HG03571 (cell line): ENCODE results near the gene SCAND1.
"Not testable (repeated sequence)": the region's sequence is repeated elsewhere in the genome, so short reads cannot be mapped to it uniquely, and the experiment has no call there.

Experiments used
- ATAC-seq: cut with Tn5 transposase; IDR thresholded peaks from one replicate; pipeline ENCODE4 v1.9.1; 2021; ENCODE audit not compliant: unreplicated experiment

SCAND1 gene

GRCh38 chr20:35954200-35954906 lies at the start of gene SCAND1:
TSS of gene SCAND1 (minus strand) at chr20:35954502. CDS start at chr20:35954284, 218 bp downstream.
- peak; percentile 85 for ATAC-seq

GRCh38 chr20:36004045-36004444 lies 49.7 kb upstream of the SCAND1 start:
- ATAC-seq: no peak

GRCh38 chr20:36002855-36003254 lies 48.6 kb upstream of the SCAND1 start:
- ATAC-seq: no peak

DNA sequence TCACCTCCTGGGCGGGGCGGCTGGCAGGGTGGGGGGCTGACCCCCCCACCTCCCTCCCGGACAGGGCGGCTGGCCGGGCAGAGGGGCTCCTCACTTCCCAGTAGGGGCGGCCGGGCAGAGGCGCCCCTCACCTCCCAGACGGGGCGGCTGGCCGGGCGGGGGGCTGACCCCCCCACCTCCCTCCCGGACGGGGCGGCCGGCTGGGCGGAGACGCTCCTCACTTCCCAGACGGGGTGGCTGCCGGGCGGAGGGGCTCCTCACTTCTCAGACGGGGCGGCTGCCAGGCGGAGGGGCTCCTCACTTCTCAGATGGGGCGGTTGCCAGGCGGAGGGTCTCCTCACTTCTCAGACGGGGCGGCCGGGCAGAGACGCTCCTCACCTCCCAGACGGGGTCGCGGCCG lies 47.0 kb upstream of the SCAND1 start:
- not testable (repeated sequence) for ATAC-seq

GRCh38 chr20:35996492-35996891 lies 42.2 kb upstream of the SCAND1 start:
- not testable (repeated sequence) for ATAC-seq

- ATAC-seq: no peak
These were observed 40.7 kb upstream of the SCAND1 start for GRCh38 chr20:35994994-35995453.

DNA sequence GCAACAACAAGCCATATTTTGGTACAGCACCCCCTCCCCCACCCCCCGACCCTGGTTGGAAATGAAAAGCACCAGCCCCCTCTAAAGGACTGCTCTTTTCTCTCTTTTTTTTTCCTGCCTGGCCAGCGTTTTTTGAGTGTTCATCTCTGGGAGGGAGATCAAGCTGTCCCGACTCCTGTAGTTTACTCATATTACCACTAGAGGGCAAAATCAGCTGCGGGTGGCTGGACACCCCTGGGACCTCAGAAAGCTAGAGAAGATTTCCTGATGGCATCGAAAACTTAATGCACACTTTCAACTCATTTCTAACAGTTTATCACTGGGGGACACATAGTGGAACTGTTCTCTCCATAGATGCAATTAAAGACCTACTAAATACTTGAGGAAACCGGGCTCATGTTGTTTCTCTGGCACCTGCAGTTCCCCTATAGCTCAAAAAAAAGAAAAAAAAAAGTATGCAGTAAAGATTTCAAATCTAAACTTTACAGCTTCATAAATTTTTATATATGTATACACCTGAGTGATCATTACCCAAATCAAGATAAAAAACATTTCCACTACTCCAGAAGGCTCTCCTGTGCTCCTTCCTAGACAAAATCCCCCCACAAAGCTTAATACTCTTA lies 38.5 kb upstream of the SCAND1 start:
- no peak for ATAC-seq

- no peak for ATAC-seq
These were observed 37.0 kb upstream of the SCAND1 start for GRCh38 chr20:35991142-35991771.

DNA sequence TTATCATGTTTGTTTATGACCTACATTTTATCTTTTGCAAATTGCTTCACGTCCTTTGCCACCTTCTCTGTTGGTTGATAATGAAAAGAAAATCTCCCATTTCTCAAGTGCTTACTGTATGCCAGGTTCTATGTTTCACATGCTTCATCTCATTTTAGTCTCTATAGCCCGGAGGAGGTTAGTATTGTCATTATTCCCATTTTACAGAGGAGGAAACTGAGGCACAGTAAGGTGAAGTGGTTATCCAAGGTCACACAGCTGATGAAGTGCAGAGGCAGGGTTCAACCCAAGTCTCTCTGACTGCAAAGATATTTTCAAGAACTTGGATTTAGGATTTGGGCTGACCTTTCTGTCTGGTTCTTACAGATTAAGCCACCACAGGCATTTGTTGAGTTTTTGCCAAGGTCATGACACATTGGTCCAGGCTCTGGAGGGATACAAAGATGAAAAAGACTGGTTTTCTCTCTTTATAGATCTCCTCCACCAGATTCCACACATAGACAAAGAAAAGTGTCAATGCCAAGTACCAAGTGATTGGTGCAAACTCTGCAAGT lies 34.7 kb upstream of the SCAND1 start:
- no peak for ATAC-seq

GRCh38 chr20:35985806-35986205 lies 31.5 kb upstream of the SCAND1 start:
- no peak for ATAC-seq

GRCh38 chr20:35984382-35984781 lies 30.1 kb upstream of the SCAND1 start:
- no peak for ATAC-seq

DNA sequence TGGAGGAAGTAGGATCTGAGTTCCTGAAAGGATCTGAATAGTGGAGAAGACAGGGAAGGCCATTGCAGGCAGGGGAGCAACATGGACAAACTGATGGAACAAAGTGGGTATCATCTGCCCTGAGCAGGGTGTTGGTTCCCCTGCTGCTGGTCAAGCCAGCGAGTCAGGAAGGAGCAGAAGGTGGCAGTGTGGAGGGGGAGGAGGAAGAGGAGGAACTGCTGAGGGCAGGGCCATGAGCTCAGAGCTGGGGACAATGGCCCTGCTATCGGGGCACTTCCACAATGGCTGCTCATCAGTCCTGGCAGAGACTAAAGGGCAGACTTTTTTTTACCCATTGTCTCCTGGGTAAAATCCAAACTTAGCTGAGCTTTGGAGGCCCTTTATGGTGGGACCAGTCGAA lies 27.7 kb upstream of the SCAND1 start:
- ATAC-seq: no peak

DNA sequence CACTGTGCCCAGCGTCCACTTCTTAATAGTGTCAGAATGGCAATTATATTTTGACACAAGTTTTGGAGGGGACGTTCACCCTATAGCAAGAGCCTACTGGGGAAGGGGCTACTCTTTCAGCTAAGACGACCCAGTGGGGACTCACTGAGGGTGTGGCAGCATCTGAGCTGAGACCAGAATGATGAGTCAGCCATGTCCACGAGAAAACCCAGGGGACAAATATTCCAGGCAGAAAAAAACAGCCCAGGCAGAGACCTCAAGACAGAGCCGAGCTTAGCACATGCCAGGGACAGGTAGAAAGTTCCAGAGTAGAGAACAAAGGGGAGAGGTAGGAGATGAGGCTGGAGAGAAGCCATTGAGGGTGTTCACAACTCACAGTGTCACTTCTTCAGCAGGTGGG lies 25.2 kb upstream of the SCAND1 start:
- ATAC-seq: no peak

DNA sequence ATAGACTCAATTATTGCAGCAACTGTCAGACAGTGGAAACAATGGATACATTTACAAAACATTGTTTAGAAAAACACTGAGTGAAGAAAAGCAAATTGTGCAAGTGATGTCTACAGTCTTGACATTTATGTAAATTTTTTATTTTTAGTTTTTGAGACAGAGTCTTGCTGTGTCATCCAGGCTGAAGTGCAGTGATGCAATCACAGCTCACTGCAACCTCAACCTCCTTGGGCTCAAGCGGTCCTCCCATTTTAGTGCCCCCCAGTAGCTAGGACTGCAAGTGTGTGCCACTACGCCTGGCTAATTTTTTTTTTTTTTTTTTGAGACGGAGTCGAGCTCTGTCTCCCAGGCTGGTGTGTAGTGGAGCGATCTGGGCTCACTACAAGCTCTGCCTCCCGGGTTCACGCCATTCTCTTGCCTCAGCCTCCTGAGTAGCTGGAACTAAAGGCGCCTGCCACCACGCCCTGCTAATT lies 23.8 kb upstream of the SCAND1 start:
- no peak for ATAC-seq

DNA sequence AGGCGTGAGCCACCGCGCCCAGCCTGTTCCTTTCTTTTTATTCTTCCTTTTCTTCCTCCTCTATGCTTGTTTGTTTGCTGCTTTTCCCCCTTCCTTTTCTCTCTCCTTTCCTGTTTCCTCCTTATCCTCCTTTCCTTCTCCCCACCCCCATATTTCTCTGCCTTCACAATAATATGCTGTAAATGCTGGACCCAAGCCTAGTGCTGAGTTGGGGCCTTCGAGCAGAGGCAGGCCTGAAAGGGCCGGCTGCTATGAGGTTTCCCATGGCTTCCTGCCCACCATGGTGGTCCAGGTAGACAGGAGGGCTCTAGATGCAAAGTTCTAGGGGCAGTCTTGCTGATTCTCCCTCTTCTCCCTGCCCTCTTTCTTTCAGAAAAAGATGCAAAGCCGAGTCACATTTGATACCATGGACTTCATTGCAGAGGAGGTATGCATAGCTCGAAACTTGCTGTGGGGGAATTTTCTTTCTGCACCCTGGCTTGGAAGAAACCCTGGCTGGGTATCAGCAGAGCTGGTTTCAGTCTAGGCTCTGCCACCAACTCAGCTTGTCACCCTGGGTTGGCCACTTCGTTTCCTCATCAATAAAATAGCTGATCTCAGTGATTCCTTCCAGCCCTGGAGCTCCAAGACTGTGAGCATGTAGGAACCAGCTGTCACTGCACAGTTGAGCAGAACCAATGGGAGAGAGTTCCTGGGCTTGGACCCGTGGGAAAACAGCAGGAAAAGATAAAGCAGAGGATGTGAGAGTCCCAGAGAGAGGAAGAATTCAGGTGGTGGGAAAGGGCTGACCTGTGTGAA lies 21.5 kb upstream of the SCAND1 start:
- ATAC-seq: no peak

GRCh38 chr20:35974256-35974655 lies 20.0 kb upstream of the SCAND1 start:
- no peak for ATAC-seq

- ATAC-seq: no peak
These were observed 18.2 kb upstream of the SCAND1 start for GRCh38 chr20:35972462-35972861.

GRCh38 chr20:35971981-35972380 lies 17.7 kb upstream of the SCAND1 start:
- no peak for ATAC-seq

DNA sequence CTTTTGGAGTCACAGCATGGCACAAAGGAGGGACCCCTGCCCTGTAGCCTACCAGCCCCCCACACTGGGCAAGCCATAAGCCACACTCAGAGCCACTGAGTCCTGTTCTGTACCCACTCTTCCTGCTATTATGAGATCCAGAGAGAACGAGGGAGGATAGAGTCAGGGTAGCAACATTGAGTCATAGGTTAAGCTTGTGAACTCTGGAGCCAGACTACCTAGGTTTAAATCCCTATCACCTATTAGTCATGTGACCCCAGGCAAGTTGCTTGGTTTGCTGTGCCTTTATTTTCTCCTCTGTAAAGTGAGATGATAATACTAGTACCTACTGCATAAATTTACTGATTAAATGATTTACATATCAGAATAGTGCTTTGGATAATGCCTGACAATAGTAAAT lies 14.6 kb upstream of the SCAND1 start:
- ATAC-seq: no peak

DNA sequence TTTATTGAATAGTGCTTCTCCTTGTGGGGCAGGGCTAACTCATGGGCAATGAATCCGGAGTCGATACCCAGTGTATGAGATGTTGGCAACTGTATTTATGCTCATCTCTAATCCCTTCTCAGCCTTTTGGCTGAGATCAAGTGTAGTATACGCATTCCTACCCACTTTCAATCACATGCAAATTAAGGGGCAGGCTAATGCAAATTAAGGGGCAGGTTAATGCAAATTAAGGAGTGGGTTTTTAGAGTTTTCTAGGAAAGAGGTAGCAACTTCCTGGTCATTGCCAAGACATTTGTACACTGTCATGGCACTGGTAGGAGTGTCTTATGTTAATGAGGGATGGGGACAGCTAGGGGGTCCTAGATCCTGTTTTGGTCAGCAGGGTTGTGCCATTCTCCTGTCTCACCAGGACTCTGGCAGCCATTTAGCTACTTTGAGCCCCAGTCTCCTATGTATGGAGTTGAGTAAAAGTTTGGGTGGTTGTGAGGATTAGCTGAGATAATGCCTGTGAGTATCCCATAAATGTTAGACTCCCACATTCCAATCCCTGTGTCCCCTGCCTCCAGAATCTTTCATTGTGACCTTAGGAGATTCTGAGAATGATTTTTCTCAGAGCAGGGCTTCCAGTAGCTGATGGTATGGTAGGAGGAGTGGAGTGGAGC lies 13.8 kb upstream of the SCAND1 start, which contains the start of gene CNBD2:
Gene CNBD2, plus strand, starts transcription at position 612 of the 662 bp plus-strand sequence. CDS start 173 bp downstream, outside the sequence.
- ATAC-seq: no peak
